GM21367 (cell line): ENCODE measurements around the gene GIMAP7.

Source experiments
- ATAC-seq: cut with Tn5 transposase; IDR thresholded peaks from one replicate; pipeline ENCODE4 v1.9.1; 2021; ENCODE audit not compliant: unreplicated experiment

GIMAP7 gene

GRCh38 chr7:150569245-150569955 lies 54.7 kb downstream of the GIMAP7 start:
- ATAC-seq: no peak
